OCI-LY3 (cell line): ENCODE results near the gene KLF4.

Experiments used
- CTCF ChIP-seq: fragments of 200-600, 300-600 bp; sonication (generic); IDR thresholded peaks from 2 replicates; pipeline ENCODE4 v1.5.1; 2014; ENCODE audit warnings: antibody characterized with exemption, low read length, low read depth
- EZH2phosphoT487 ChIP-seq: fragments of 200-600 bp; shearing (Covaris generic); IDR thresholded peaks from 2 replicates; pipeline ENCODE4 v1.6.1; 2018; ENCODE audit warnings: antibody characterized with exemption, mixed run types, low read depth

DNA sequence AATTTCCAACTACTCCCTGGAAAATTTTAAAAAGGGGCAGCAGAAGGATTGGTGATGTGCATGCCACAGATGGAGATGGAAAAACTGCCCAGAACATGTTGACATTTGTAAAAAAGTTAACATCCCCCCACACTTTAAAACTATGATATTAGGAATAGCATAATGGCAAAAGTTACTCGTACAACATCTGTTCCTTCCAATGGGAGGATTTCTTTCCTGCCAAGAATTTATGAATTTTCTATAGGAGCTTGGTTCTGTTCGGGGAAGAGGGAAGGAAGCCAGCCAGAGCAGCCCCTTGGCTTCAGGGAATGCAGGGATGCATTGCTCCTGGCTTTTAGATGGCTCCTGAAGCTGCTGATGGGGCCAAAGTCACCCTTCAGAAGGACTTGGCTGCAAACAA, 22.7 kb downstream of the KLF4 start:
- TF ChIP-seq CTCF (no peak), EZH2phosphoT487 (no peak)
